Spleen (tissue), 11 donors: ENCODE measurements around the gene GAB1. TPM values are rescaled to one million over a fixed set of nuclear protein-coding genes. Genes with fewer than 3 reads are reported as not detected.
A peak's percentile ranks its signal among the peaks of the same experiment; 100 is the strongest.

Experiments used
- DNase-seq: peaks from one replicate; pipeline ENCODE4 v3.0.0-alpha.2; 2020
- H3K27ac ChIP-seq, 8 donors: fragments of 200-600 bp; sonication (generic) in 7 of 8; 1 replicate in 4 of 8; 2 replicates in 4 of 8; pipeline versions ENCODE4 v1.5.0 to v1.8.0; 2016 to 2021; ENCODE audit warnings: inconsistent platforms in 4 of 8, mild to moderate bottlenecking in 4 of 8, moderate library complexity in 1 of 8
- H3K27me3 ChIP-seq, 7 donors: fragments of 200-600 bp; sonication (generic) in 6 of 7; replicated peaks in 1 of 7; 1 replicate in 4 of 7; 2 replicates in 3 of 7; pipeline versions ENCODE4 v1.5.0 to v1.8.0; 2016 to 2021; ENCODE audit warnings: inconsistent platforms in 3 of 7, mild to moderate bottlenecking in 1 of 7
- H3K36me3 ChIP-seq, 6 donors: fragments of 200-600 bp; sonication (generic) in 5 of 6; 1 replicate in 4 of 6; 2 replicates in 2 of 6; pipeline versions ENCODE4 v1.5.0 to v1.8.0; 2016 to 2021; ENCODE audit warnings: inconsistent platforms in 2 of 6
- H3K4me1 ChIP-seq, 6 donors: fragments of 200-600 bp; sonication (generic) in 5 of 6; 1 replicate in 3 of 6; 2 replicates in 3 of 6; pipeline versions ENCODE4 v1.5.0 to v1.8.0; 2016 to 2021; ENCODE audit warnings: inconsistent platforms in 3 of 6
- H3K4me3 ChIP-seq, 8 donors: fragments of 200-600 bp; sonication (generic) in 7 of 8; 1 replicate in 4 of 8; 2 replicates in 4 of 8; pipeline versions ENCODE4 v1.5.0 to v1.8.0; 2016 to 2021; ENCODE audit warnings: inconsistent platforms in 4 of 8, mild to moderate bottlenecking in 4 of 8, moderate library complexity in 2 of 8
- H3K9me3 ChIP-seq, 8 donors: fragments of 200-600 bp; sonication (generic) in 7 of 8; 1 replicate in 4 of 8; 2 replicates in 4 of 8; pipeline versions ENCODE4 v1.5.0 to v1.8.0; 2016 to 2021; ENCODE audit warnings: inconsistent platforms in 4 of 8
- POLR2A ChIP-seq, 3 donors: fragments of 450-650 bp; IDR thresholded peaks; one replicate each; pipeline ENCODE4 v1.5.1; 2017; ENCODE audit warnings: antibody characterized with exemption in 3 of 3, mild to moderate bottlenecking in 1 of 3
- POLR2AphosphoS5 ChIP-seq, 3 donors: sonication (generic); formaldehyde crosslinking; IDR thresholded peaks; one replicate each; pipeline ENCODE4 v1.5.1; 2017; ENCODE audit warnings: antibody characterized with exemption in 3 of 3
- WGBS, 5 donors: extraction: QIAGEN DNeasy Blood & Tissue Kit in 3 of 5; methylation state at CpG; one replicate each; pipeline versions ENCODE4 v1.1.5 to v1.1.7; 2013 to 2018; 5-methylcytosine and 5-hydroxymethylcytosine counted together
- intact Hi-C: fragments of 100-400 bp; cut with DNase I; formaldehyde crosslinking; loops from one replicate; pipeline ENCODE4 v1.15.0; 2023; ENCODE audit warnings: low total_unique reads
- polyA plus RNA-seq, 3 donors: library from polyadenylated mRNA; stranded (reverse); fragments of 200-250 nt; gene quantifications; one replicate each; pipeline ENCODE4 v1.2.1, GENCODE V29; 2013
- total RNA-seq, 7 donors: library from RNA; depleted of rRNA in 3 of 7; stranded (reverse); fragments of >200 nt in 3 of 7; fragmentation: NEBNext Ultra II Directional in 4 of 7; extraction: Animal tissue kit (Norgen Biotek cat#: 25700) in 4 of 7; gene quantifications; one replicate each; pipeline versions ENCODE4 v1.1.0 to v1.2.1, GENCODE V29; 2016 to 2021
- TF ChIP-seq, protein P1 (sequence below), 11 experiments: fragments of 200-600 bp in 7 of 11; fragments of 450-650 bp in 4 of 11; sonication (generic) in 4 of 11; IDR thresholded peaks in 8 of 11; conservative IDR thresholded peaks in 3 of 11; 1 replicate in 7 of 11; 2 replicates in 4 of 11; pipeline versions ENCODE4 v1.4.0 to v1.8.0; 2016 to 2021; ENCODE audit warnings: antibody characterized with exemption in 11 of 11, inconsistent platforms in 4 of 11, mild to moderate bottlenecking in 1 of 11
- donor health status: healthy with polysubstance abuse.
- donor health status: DM: no; HTN: no; CAD: no; lungs with moderate emphysema.
- donor health status: DM: no; HTN: no; CAD: no.
- donor health status: Bipolar disorder and iron deficiency.
- donor health status: healthy.
- donor health status: DM: no; HTN: no; CAD: no.
- donor health status: DM: yes; HTN: yes; CAD: no.

GAB1 gene
- total and polyA plus RNA-seq, 10 donors, result 1.6 to 53.6 (median 23.8) TPM

DNA sequence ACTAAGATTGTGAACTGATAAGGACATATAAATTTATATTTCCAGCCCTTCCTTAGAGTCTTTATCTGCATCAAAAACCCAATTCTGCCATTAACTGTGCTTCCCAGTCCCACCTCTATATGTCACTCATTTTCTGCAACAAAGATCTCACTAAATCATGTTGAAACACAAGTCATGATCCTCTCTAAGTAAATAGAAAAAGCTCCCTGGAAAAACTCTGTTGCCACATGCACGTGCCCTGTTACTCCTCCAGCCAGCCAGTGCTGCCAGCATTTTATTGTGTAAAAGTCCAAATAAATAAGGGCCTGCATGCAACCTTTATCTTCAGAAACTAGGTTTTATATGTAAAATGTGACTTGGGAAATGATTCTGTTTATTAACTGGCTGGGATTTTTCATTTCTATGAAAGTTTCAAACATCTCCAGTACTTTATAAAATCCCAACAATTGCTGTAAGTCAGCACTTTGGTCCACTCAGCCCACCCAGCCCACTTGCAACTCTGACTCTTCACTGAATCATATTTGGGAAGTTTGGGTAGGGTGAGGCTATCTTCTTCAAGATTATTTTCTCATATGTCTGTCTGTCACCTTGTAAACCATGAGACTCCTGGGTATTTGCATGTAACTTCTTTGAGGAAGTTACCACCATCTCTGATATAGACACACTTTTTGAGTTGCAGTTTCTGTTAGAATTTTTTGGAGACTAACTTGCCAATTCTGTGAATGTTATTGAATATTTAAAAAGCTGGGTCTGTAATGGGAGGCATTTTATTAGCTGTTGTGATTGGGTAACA is 136.9 kb downstream of the GAB1 start:
- no peaks in the 10 kb centered on the region for H3K27me3 ChIP-seq
- no peaks in the 10 kb centered on the region for H3K9me3 ChIP-seq
- peaks cover 0 to 22% (median 9%) of the 10 kb centered on the region in 6 donors for H3K36me3 ChIP-seq
- no peak overlapping the region for H3K27ac ChIP-seq
- intact Hi-C loops, result no loop called here
- H3K4me3 ChIP-seq, result no peak overlapping the region
- 84 to 95% (median 93%) methylated on average over 1 of the region's 1 CpG for WGBS, 5 donors
- DNase-seq, result no peak
- peaks cover 0 to 6% (median 0%) of the 10 kb centered on the region in 6 donors for H3K4me1 ChIP-seq
- TF ChIP-seq, protein P1, sequence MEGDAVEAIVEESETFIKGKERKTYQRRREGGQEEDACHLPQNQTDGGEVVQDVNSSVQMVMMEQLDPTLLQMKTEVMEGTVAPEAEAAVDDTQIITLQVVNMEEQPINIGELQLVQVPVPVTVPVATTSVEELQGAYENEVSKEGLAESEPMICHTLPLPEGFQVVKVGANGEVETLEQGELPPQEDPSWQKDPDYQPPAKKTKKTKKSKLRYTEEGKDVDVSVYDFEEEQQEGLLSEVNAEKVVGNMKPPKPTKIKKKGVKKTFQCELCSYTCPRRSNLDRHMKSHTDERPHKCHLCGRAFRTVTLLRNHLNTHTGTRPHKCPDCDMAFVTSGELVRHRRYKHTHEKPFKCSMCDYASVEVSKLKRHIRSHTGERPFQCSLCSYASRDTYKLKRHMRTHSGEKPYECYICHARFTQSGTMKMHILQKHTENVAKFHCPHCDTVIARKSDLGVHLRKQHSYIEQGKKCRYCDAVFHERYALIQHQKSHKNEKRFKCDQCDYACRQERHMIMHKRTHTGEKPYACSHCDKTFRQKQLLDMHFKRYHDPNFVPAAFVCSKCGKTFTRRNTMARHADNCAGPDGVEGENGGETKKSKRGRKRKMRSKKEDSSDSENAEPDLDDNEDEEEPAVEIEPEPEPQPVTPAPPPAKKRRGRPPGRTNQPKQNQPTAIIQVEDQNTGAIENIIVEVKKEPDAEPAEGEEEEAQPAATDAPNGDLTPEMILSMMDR (IDR thresholded peaks at IDR 0.05 in 8 of 11, conservative IDR thresholded peaks at IDR 0.05 in 3 of 11), result no peak
- TF ChIP-seq POLR2AphosphoS5 (IDR thresholded peaks at IDR 0.05) (no peak), POLR2A (IDR thresholded peaks at IDR 0.05) (no peak)

DNA sequence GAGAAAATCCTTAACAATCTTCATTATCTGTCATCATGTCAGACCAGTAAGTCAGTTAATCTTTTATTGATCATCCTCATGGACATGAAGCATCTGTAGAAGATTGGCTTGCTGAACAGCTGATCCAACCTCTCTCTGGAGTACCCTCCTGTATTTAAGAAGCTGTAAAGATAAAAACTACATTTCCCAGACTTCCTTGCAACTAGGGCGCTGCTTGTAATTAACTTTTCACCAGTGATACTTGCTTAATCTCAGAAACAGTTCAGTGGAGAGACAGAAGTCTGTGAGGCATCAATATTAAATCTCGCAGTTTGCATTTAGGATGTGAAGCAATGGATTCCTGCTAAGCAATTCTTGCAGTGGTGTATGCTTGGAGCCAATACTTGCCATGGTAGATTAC is 140.8 kb downstream of the GAB1 start:
- intact Hi-C loops, result no loop called here
- TF ChIP-seq POLR2A (IDR thresholded peaks at IDR 0.05) (no peak), POLR2AphosphoS5 (IDR thresholded peaks at IDR 0.05) (no peak)
- TF ChIP-seq, protein P1 (IDR thresholded peaks at IDR 0.05 in 8 of 11, conservative IDR thresholded peaks at IDR 0.05 in 3 of 11), result no peak
- no peaks in the 10 kb centered on the region for H3K27me3 ChIP-seq
- no peak for DNase-seq
- no peaks in the 10 kb centered on the region for H3K36me3 ChIP-seq
- H3K27ac ChIP-seq, result no peak overlapping the region
- H3K9me3 ChIP-seq, result no peaks in the 10 kb centered on the region
- H3K4me3 ChIP-seq, result no peak overlapping the region
- WGBS, 5 donors, result 82 to 95% (median 89%) methylated on average over 2 of the region's 2 CpGs
- H3K4me1 ChIP-seq, result peaks cover 0 to 6% (median 0%) of the 10 kb centered on the region in 6 donors

DNA sequence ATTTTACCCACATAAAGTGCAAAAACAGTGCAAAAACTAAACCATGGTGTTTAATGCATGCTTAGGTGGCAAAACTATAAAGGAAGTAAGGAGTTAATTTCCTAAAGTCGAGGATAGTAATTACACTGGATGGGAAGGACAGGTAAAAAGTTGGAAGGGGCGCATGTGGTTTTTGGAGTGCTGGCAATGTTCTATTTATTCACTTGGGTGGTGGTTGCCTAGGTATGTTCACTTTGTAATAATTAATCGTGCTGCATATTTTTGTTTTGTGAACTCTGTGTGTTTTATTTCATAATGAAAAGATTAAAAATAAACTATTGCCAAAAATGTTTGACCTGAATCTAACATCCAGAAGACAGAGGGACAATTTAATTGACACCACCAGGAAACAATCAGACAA is 144.7 kb downstream of the GAB1 start:
- Histone ChIP-seq H3K4me1 (no peaks in the 10 kb centered on the region), H3K36me3 (no peaks in the 10 kb centered on the region), H3K27me3 (no peaks in the 10 kb centered on the region), H3K27ac (no peak overlapping the region), H3K9me3 (no peaks in the 10 kb centered on the region), H3K4me3 (no peak overlapping the region)
- intact Hi-C loops, result loop anchor here (10.0 kb wide), 1 partner anchor 277 kb away; no protein-coding TSS in a partner anchor
- TF ChIP-seq POLR2A (IDR thresholded peaks at IDR 0.05) (no peak), POLR2AphosphoS5 (IDR thresholded peaks at IDR 0.05) (no peak)
- TF ChIP-seq, protein P1 (IDR thresholded peaks at IDR 0.05 in 8 of 11, conservative IDR thresholded peaks at IDR 0.05 in 3 of 11), result no peak
- WGBS, 5 donors, result 67 to 83% (median 80%) methylated on average over 3 of the region's 3 CpGs
- no peak for DNase-seq

DNA sequence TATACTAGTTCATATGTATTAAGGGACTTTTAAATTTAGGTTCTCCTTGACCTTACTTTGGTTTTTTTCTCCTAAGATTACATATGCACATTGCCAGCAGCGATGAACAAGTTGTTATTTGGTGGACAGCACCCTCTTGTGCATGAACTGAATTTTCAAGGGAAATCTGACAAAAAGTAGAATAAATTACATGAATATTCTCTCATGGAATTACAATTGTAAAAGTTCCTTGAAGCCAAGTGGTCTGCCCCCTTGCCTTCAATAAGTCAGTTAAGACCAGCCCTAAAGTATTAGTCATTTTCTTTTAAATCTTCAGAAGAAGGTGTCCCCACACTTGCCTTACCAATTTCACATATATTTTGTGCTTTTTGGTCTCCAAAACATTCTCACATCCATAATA is 146.2 kb downstream of the GAB1 start:
- intact Hi-C loops, result loop anchor here (10.0 kb wide), 1 partner anchor 278 kb away; no protein-coding TSS in a partner anchor
- Histone ChIP-seq H3K36me3 (no peaks in the 10 kb centered on the region), H3K27me3 (no peaks in the 10 kb centered on the region), H3K4me1 (no peaks in the 10 kb centered on the region), H3K4me3 (no peak overlapping the region), H3K27ac (no peak overlapping the region), H3K9me3 (no peaks in the 10 kb centered on the region)
- DNase-seq, result no peak
- 4 to 9% (median 7%) methylated on average over 1 of the region's 1 CpG for WGBS, 5 donors
- TF ChIP-seq, protein P1 (IDR thresholded peaks at IDR 0.05 in 8 of 11, conservative IDR thresholded peaks at IDR 0.05 in 3 of 11), result peak; percentile 17 to 62 (median 45)
- TF ChIP-seq POLR2AphosphoS5 (IDR thresholded peaks at IDR 0.05) (no peak), POLR2A (IDR thresholded peaks at IDR 0.05) (no peak)
